Heart right ventricle (tissue), 16 donors: Measurements from ENCODE around the gene FBXL13. TPM values are rescaled to one million over a fixed set of nuclear protein-coding genes. Genes with fewer than 3 reads are reported as not detected.
"Not testable (repeated sequence)": the region's sequence is repeated elsewhere in the genome, so short reads cannot be mapped to it uniquely, and the experiment has no call there.

Experiments used
- ATAC-seq, 8 donors: fragments of 200-7000 bp; cut with Tn5 transposase; one replicate each; pipeline ENCODE4 v1.9.1; 2020; ENCODE audit warnings: mild to moderate bottlenecking in 8 of 8, moderate library complexity in 8 of 8, moderate number of reproducible peaks in 1 of 8
- DNase-seq, 2 donors: peaks; one replicate each; pipeline ENCODE4 v3.0.0-alpha.2; 2020
- H3K27ac ChIP-seq, 10 donors: fragments of 200-600 bp; sonication (generic) in 2 of 10; one replicate each; pipeline versions ENCODE4 v1.5.0 to v1.8.0; 2020 to 2022; ENCODE audit warnings: mild to moderate bottlenecking in 3 of 10
- H3K27me3 ChIP-seq, 7 donors: fragments of 200-600 bp; one replicate each; pipeline ENCODE4 v1.8.0; 2021 to 2022; ENCODE audit warnings: mild to moderate bottlenecking in 2 of 7
- H3K36me3 ChIP-seq, 9 donors: fragments of 200-600 bp; sonication (generic) in 1 of 9; one replicate each; pipeline versions ENCODE4 v1.5.0 to v1.8.0; 2020 to 2022; ENCODE audit warnings: mild to moderate bottlenecking in 2 of 9
- H3K4me1 ChIP-seq, 9 donors: fragments of 200-600 bp; sonication (generic) in 1 of 9; one replicate each; pipeline versions ENCODE4 v1.5.0 to v1.8.0; 2020 to 2022; ENCODE audit warnings: mild to moderate bottlenecking in 4 of 9
- H3K4me3 ChIP-seq, 10 donors: fragments of 200-600 bp; sonication (generic) in 2 of 10; one replicate each; pipeline versions ENCODE4 v1.5.0 to v1.8.0; 2020 to 2022; ENCODE audit warnings: mild to moderate bottlenecking in 7 of 10, moderate library complexity in 2 of 10
- H3K9me3 ChIP-seq, 11 donors: fragments of 200-600 bp in 10 of 11; sonication (generic) in 2 of 11; one replicate each; pipeline versions ENCODE4 v1.5.0 to v1.8.0; 2013 to 2022; ENCODE audit warnings: mild to moderate bottlenecking in 2 of 11, control low read depth in 1 of 11, moderate library complexity in 1 of 11
- WGBS, 2 donors: extraction: QIAGEN DNeasy Blood & Tissue Kit; methylation state at CpG; one replicate each; pipeline ENCODE4 v1.1.7; 2013; ENCODE audit warnings: inconsistent platforms in 1 of 2; 5-methylcytosine and 5-hydroxymethylcytosine counted together
- intact Hi-C, 10 donors: fragments of 100-400 bp; cut with DNase I; formaldehyde crosslinking; loops; one replicate each; pipeline versions ENCODE4 v1.11.1 to v1.14.2; 2022
- polyA plus RNA-seq, 2 donors: library from polyadenylated mRNA; stranded (reverse); fragments of 200-250 nt; gene quantifications; one replicate each; pipeline ENCODE4 v1.2.3, GENCODE V29; 2013
- total RNA-seq, 10 donors: library from RNA; stranded (reverse); fragmentation: NEBNext Ultra II Directional in 3 of 10; extraction: Animal tissue kit (Norgen Biotek cat#: 25700) in 3 of 10; gene quantifications; one replicate each; pipeline versions ENCODE4 v1.2.1 to v1.2.4, GENCODE V29; 2021 to 2023
- TF ChIP-seq, protein P1 (sequence below), 9 donors: fragments of 200-600 bp; sonication (generic) in 2 of 9; IDR thresholded peaks; one replicate each; pipeline versions ENCODE4 v1.5.0 to v1.8.0; 2021 to 2022; ENCODE audit warnings: antibody characterized with exemption in 9 of 9, mild to moderate bottlenecking in 5 of 9, moderate library complexity in 1 of 9
- donor health status: Arrhythmogenic right ventricular cardiomyopathy.
- donor health status: ischemic (EF 13 %, LVEDD 7.1; RV severe dilation, severe dysfunction).
- donor health status: healthy with polysubstance abuse.
- donor health status: DM: no; HTN: yes; CAD: no.
- donor health status: DM: no; HTN: no; CAD: no.
- donor health status: ischemic (EF 25% LVEDD 6.9; RV normal size, moderate dysfunction).
- donor health status: ischemic (EF 25% LVEDD 5.7; RV mildly dilated, moderate dysfunction).
- donor health status: healthy.
- donor health status: DM: yes; HTN: yes; CAD: no.
- donor health status: Ischemic cardiomyopathy.
- donor health status: ischemic (EF 35%, LVEDD 5.7; RV mildly dilated, moderate dysfunction).
- donor health status: nonischemic (EF 11% LVEDD 7.7; RV severe dilation, severe dysfunction).
- donor health status: DM: yes; HTN: yes; CAD: no.
- donor health status: PGD.
- donor health status: ischemic (EF 29% LVEDD 5.4; RV normal size, mild dysfunction).
- donor health status: nonischemic (EF 23%, LVEDD 6.1; RV moderate dilation, normal function).

The FBXL13 gene
- total and polyA plus RNA-seq, 12 donors = 0.12 to 0.87 (median 0.45) TPM; not detected in 1

- H3K4me1 ChIP-seq = no peaks in the 10 kb centered on the region
- WGBS, 2 donors = 85 to 92% methylated on average over 2 of the region's 2 CpGs
- TF ChIP-seq, protein P1, sequence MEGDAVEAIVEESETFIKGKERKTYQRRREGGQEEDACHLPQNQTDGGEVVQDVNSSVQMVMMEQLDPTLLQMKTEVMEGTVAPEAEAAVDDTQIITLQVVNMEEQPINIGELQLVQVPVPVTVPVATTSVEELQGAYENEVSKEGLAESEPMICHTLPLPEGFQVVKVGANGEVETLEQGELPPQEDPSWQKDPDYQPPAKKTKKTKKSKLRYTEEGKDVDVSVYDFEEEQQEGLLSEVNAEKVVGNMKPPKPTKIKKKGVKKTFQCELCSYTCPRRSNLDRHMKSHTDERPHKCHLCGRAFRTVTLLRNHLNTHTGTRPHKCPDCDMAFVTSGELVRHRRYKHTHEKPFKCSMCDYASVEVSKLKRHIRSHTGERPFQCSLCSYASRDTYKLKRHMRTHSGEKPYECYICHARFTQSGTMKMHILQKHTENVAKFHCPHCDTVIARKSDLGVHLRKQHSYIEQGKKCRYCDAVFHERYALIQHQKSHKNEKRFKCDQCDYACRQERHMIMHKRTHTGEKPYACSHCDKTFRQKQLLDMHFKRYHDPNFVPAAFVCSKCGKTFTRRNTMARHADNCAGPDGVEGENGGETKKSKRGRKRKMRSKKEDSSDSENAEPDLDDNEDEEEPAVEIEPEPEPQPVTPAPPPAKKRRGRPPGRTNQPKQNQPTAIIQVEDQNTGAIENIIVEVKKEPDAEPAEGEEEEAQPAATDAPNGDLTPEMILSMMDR (IDR thresholded peaks at IDR 0.05) = no peak
- H3K27me3 ChIP-seq = no peaks in the 10 kb centered on the region
- H3K36me3 ChIP-seq = no peaks in the 10 kb centered on the region
- no peak for ATAC-seq
- H3K9me3 ChIP-seq = peaks cover 0 to 40% (median 15%) of the 10 kb centered on the region in 11 donors
- no peak overlapping the region for H3K4me3 ChIP-seq
- no peak overlapping the region for H3K27ac ChIP-seq
- no peak for DNase-seq
- intact Hi-C loops = no loop called here
Observed at GRCh38 chr7:103001210-103001609, 73.4 kb downstream of the FBXL13 start.

- WGBS, 2 donors = 95 to 98% methylated on average over 5 of the region's 5 CpGs
- Histone ChIP-seq H3K4me1 (peaks cover 0 to 22% (median 12%) of the 10 kb centered on the region in 9 donors), H3K27me3 (no peaks in the 10 kb centered on the region), H3K4me3 (no peak overlapping the region), H3K36me3 (no peaks in the 10 kb centered on the region), H3K9me3 (peaks cover 0 to 11% (median 6%) of the 10 kb centered on the region in 11 donors), H3K27ac (no peak overlapping the region)
- TF ChIP-seq, protein P1 (IDR thresholded peaks at IDR 0.05) = no peak
- no peak for ATAC-seq
- DNase-seq = no peak
- intact Hi-C loops = loop anchor here in 2 of 10 donors (10.0 kb wide), 2 partner anchors 58 to 82 kb away; partner anchors contain the start of gene LRRC17 (in 1 of the 2)
Observed at GRCh38 chr7:102996957-102997356, 77.6 kb downstream of the FBXL13 start.

DNA sequence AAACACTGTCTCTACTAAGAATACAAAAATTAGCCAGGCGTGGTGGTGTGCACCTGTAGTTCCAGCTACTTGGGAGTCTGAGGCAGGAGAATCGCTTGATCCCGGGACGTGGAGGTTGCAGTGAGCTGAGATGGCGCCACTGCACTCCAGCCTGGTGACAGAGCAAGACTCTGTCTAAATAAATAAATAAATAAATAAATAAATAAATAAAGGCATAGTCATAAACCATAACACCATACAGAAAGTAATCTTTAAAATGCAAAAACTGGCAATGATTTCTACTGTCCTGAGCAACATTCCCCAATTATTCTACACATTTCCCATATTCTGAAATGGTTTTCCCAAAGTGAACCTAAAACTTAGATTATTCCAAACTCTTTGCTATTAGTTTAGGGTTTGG lies 79.0 kb downstream of the FBXL13 start:
- DNase-seq, H3K27me3 ChIP-seq, H3K4me3 ChIP-seq, H3K27ac ChIP-seq, H3K36me3 ChIP-seq, ATAC-seq, H3K9me3 ChIP-seq: not testable (repeated sequence)
- WGBS, 2 donors = 99 to 100% methylated on average over 5 of the region's 5 CpGs
- intact Hi-C loops = loop anchor here in 2 of 10 donors (10.0 kb wide), 2 partner anchors 59 to 81 kb away; partner anchors contain the start of gene LRRC17 (in 1 of the 2)
- peaks cover 0 to 36% (median 13%) of the 10 kb centered on the region in 9 donors for H3K4me1 ChIP-seq

GRCh38 chr7:102994567-102994966 lies 80.0 kb downstream of the FBXL13 start:
- H3K9me3 ChIP-seq = no peaks in the 10 kb centered on the region
- no peaks in the 10 kb centered on the region for H3K36me3 ChIP-seq
- no peak for ATAC-seq
- H3K4me1 ChIP-seq = peaks cover 0 to 46% (median 13%) of the 10 kb centered on the region in 9 donors
- 85 to 91% methylated on average over 3 of the region's 3 CpGs for WGBS, 2 donors
- H3K27ac ChIP-seq = no peak overlapping the region
- no peaks in the 10 kb centered on the region for H3K27me3 ChIP-seq
- no peak overlapping the region for H3K4me3 ChIP-seq
- no peak for DNase-seq
- TF ChIP-seq, protein P1 (IDR thresholded peaks at IDR 0.05) = no peak
- intact Hi-C loops = loop anchor here in 3 of 10 donors (5.0 to 10.0 kb wide), 3 partner anchors 60 to 102 kb away; partner anchors contain the start of gene LRRC17 (in 1 of the 3)

- intact Hi-C loops = loop anchor here in 3 of 10 donors (5.0 to 10.0 kb wide), 3 partner anchors 61 to 101 kb away; partner anchors contain the start of gene LRRC17 (in 1 of the 3)
- TF ChIP-seq, protein P1 (IDR thresholded peaks at IDR 0.05) = no peak
- DNase-seq = no peak
- Histone ChIP-seq H3K36me3 (no peaks in the 10 kb centered on the region), H3K9me3 (no peaks in the 10 kb centered on the region), H3K27me3 (no peaks in the 10 kb centered on the region), H3K4me1 (peaks cover 0 to 55% (median 13%) of the 10 kb centered on the region in 9 donors), H3K4me3 (no peak overlapping the region), H3K27ac (peak overlapping the region in 1 of 10 donors; percentile 51)
- no peak for ATAC-seq
- 31 to 58% methylated on average over 1 of the region's 1 CpG for WGBS, 2 donors
Observed at GRCh38 chr7:102993718-102994029, 80.9 kb downstream of the FBXL13 start.
